AG10803 (cell line): Measurements from ENCODE around the gene UNC45B.

Experiments used
- DNase-seq: peaks from one replicate; pipeline ENCODE4 v3.0.0; 2010; ENCODE audit warnings: low read depth
- H3K4me3 ChIP-seq: 2 replicates; pipeline ENCODE4 v1.5.1; 2011; ENCODE audit warnings: mild to moderate bottlenecking, low read length, control low read depth
- CTCF ChIP-seq: conservative IDR thresholded peaks from 2 replicates; pipeline ENCODE4 v1.5.1; 2011; ENCODE audit warnings: mild to moderate bottlenecking, low read length, control low read depth, inconsistent platforms

Gene UNC45B

GRCh38 chr17:35210741-35211140 lies 63.1 kb downstream of the UNC45B start:
- no peak for TF ChIP-seq CTCF
- no peak overlapping the region for H3K4me3 ChIP-seq
- no peak for DNase-seq

DNA sequence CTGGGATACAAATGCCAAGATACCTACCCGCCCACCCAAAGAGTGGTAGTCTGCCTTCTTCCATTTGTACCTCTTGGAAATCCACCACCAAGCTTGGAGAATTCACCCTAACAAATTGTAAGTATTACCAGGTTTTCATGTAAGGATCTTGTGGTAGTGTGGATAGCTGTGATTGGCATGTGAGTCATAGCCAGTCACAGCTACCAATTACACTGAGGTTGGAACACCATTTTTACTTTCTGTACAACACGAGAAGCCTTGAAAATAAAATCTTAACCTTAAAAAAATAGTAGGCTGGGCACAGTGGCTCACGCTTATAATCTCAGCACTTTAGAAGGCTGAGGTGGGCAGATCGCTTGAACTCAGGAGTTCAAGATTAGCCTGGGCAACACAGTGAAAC lies 65.1 kb downstream of the UNC45B start:
- no peak for TF ChIP-seq CTCF
- no peak overlapping the region for H3K4me3 ChIP-seq
- DNase-seq = no peak

GRCh38 chr17:35213412-35213940 lies 65.9 kb downstream of the UNC45B start:
- DNase-seq = no peak
- TF ChIP-seq CTCF = no peak
- H3K4me3 ChIP-seq = no peak overlapping the region

DNA sequence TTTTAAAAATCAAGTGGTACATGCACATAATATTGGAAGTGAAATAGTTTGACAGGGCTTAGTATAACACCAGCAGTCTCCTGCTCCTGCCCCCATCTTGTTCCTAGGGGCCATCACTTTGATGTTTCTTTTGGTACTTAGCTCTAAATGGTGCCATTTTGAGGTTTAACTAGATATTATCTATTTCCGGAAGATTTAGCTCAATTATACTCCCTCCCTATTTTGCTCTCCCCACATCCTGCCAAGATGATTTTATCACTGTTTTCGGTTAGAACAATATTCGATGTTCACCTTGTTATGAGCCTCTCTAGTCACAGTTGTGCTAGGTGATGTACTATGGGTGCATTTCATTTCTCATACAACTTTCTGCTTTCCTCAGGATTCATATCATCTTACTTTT lies 66.6 kb downstream of the UNC45B start:
- TF ChIP-seq CTCF = no peak
- DNase-seq = no peak
- H3K4me3 ChIP-seq = no peak overlapping the region

- no peak overlapping the region for H3K4me3 ChIP-seq
- DNase-seq = no peak
- TF ChIP-seq CTCF = no peak
Observed at GRCh38 chr17:35214631-35215273, 67.1 kb downstream of the UNC45B start.

DNA sequence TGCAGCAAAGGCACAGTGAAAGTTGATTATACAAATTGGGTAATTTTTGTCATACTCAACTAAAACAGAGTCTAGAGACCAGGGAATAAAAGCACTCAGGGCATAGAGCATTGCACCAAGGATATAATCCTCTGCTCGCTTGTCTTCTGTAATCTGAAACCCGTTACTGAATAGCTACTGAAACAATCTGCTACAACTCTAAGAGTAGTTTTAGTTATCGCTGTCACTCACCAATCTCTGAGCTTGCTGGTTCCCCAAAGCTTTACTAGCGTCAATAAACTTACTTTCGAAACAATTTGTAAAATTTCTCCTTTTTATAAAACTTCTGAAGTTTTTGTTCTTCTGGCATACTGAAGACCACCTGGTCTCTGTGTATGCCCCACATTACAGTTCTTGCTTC lies 69.5 kb downstream of the UNC45B start:
- no peak for DNase-seq
- H3K4me3 ChIP-seq = no peak overlapping the region
- no peak for TF ChIP-seq CTCF

DNA sequence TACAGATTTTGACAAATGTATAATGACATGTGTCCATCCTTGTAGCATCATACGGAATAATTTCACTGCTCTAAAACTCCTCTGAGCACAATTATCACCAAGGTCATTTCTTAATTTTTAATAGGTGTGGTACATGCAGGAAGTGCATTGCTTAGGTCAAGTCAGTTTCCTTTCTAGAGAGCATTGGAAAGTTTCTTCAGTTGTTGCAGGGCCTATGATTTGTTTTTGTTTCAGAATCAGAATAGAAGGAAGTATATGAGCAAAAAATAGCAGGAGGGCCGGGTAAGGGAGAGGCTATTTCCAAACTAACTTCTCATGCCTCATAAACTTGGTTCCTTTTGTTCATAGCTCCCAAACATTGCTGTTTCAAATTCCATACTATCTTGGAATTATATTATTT lies 71.3 kb downstream of the UNC45B start:
- no peak for TF ChIP-seq CTCF
- DNase-seq = no peak

More for the DNA sequence above, 71.3 kb downstream of the UNC45B start:
- H3K4me3 ChIP-seq = no peak overlapping the region
